Breast epithelium (tissue), 4 donors: ENCODE measurements around the gene GLB1L2. TPM values are rescaled to one million over a fixed set of nuclear protein-coding genes. Genes with fewer than 3 reads are reported as not detected.

Experiments
- DNase-seq, 2 donors: peaks; one replicate each; pipeline ENCODE4 v3.0.0-alpha.2; 2019; ENCODE audit warnings: low spot score in 2 of 2
- H3K27ac ChIP-seq, 2 donors: fragments of 200-600 bp; sonication (generic) in 1 of 2; one replicate each; pipeline ENCODE4 v1.5.1; 2016 to 2019; ENCODE audit warnings: mild to moderate bottlenecking in 1 of 2
- H3K27me3 ChIP-seq, 2 donors: fragments of 200-600 bp; sonication (generic) in 1 of 2; one replicate each; pipeline versions ENCODE4 v1.5.1 to v1.6.0; 2017 to 2019; ENCODE audit warnings: control low read depth in 1 of 2, mild to moderate bottlenecking in 1 of 2
- H3K36me3 ChIP-seq: fragments of 200-600 bp; one replicate; pipeline ENCODE4 v1.5.1; 2019
- H3K4me1 ChIP-seq, 2 donors: fragments of 200-600 bp; sonication (generic); one replicate each; pipeline ENCODE4 v1.5.1; 2016 to 2019; ENCODE audit warnings: control low read depth in 1 of 2
- H3K4me3 ChIP-seq, 3 donors: fragments of 200-600 bp; sonication (generic); 1 replicate in 2 of 3; 2 replicates in 1 of 3; pipeline ENCODE4 v1.5.1; 2016 to 2019; ENCODE audit warnings: mild to moderate bottlenecking in 3 of 3, moderate library complexity in 2 of 3
- H3K9me3 ChIP-seq, 2 donors: fragments of 200-600 bp; sonication (generic) in 1 of 2; one replicate each; pipeline ENCODE4 v1.5.1; 2016 to 2019; ENCODE audit warnings: control low read depth in 1 of 2
- CTCF ChIP-seq, 3 donors: fragments of 450-650 bp; IDR thresholded peaks; one replicate each; pipeline ENCODE4 v1.5.1; 2016 to 2017; ENCODE audit warnings: antibody characterized with exemption in 3 of 3, mild to moderate bottlenecking in 3 of 3, moderate library complexity in 3 of 3
- POLR2A ChIP-seq: fragments of 450-650 bp; IDR thresholded peaks from one replicate; pipeline ENCODE4 v1.6.1; 2016; ENCODE audit warnings: antibody characterized with exemption, mild to moderate bottlenecking, moderate library complexity
- POLR2AphosphoS5 ChIP-seq, 3 donors: sonication (generic); formaldehyde crosslinking; IDR thresholded peaks; one replicate each; pipeline ENCODE4 v1.6.1; 2017; ENCODE audit warnings: antibody characterized with exemption in 3 of 3
- intact Hi-C: fragments of 100-400 bp; cut with DNase I; formaldehyde crosslinking; loops from one replicate; pipeline ENCODE4 v1.15.1; 2023; ENCODE audit warnings: low total_unique reads
- total RNA-seq, 3 donors: library from RNA; depleted of rRNA; stranded (reverse); fragments of >200 nt; gene quantifications; one replicate each; pipeline ENCODE4 v1.1.0, GENCODE V29; 2016

Gene GLB1L2
- total RNA-seq, 3 donors from 2014 or later = 3.4 to 11.5 (median 6.6) TPM

GRCh38 chr11:134372961-134373360 lies 41.2 kb downstream of the GLB1L2 start:
- Histone ChIP-seq H3K4me3 (no peak overlapping the region), H3K4me1 (no peaks in the 10 kb centered on the region), H3K9me3 (no peaks in the 10 kb centered on the region), H3K36me3 (no peaks in the 10 kb centered on the region), H3K27ac (no peak overlapping the region), H3K27me3 (no peaks in the 10 kb centered on the region)
- TF ChIP-seq POLR2A = no peak
- no peak for TF ChIP-seq POLR2AphosphoS5 (IDR thresholded peaks at IDR 0.05)
- TF ChIP-seq CTCF (IDR thresholded peaks at IDR 0.05) = no peak
- DNase-seq = peak in 1 of 2 donors; percentile 37
- intact Hi-C loops = no loop called here

- no peak for TF ChIP-seq POLR2A
- no peak for TF ChIP-seq POLR2AphosphoS5 (IDR thresholded peaks at IDR 0.05)
- intact Hi-C loops = no loop called here
- Histone ChIP-seq H3K9me3 (no peaks in the 10 kb centered on the region), H3K4me3 (no peak overlapping the region), H3K27me3 (no peaks in the 10 kb centered on the region), H3K36me3 (no peaks in the 10 kb centered on the region), H3K27ac (no peak overlapping the region), H3K4me1 (no peaks in the 10 kb centered on the region)
- peak in 1 of 2 donors; percentile 34 for DNase-seq
Observed at GRCh38 chr11:134373591-134374052, 41.8 kb downstream of the GLB1L2 start.

- H3K27me3 ChIP-seq = no peaks in the 10 kb centered on the region
- H3K4me3 ChIP-seq = no peak overlapping the region
- H3K4me1 ChIP-seq = no peaks in the 10 kb centered on the region
- TF ChIP-seq POLR2AphosphoS5 (IDR thresholded peaks at IDR 0.05) (no peak), CTCF (IDR thresholded peaks at IDR 0.05) (no peak), POLR2A (no peak)
- DNase-seq = peak in 1 of 2 donors; percentile 15
- no peaks in the 10 kb centered on the region for H3K36me3 ChIP-seq
- intact Hi-C loops = no loop called here
- H3K9me3 ChIP-seq = no peaks in the 10 kb centered on the region
- no peak overlapping the region for H3K27ac ChIP-seq
Observed at GRCh38 chr11:134374171-134374570, 42.4 kb downstream of the GLB1L2 start.

GRCh38 chr11:134374891-134375550 lies 43.2 kb downstream of the GLB1L2 start:
- H3K9me3 ChIP-seq = no peaks in the 10 kb centered on the region
- TF ChIP-seq POLR2A = no peak
- TF ChIP-seq CTCF (IDR thresholded peaks at IDR 0.05) = no peak
- TF ChIP-seq POLR2AphosphoS5 (IDR thresholded peaks at IDR 0.05) = no peak

GRCh38 chr11:134376150-134376921 lies 44.5 kb downstream of the GLB1L2 start:
- Histone ChIP-seq H3K36me3 (no peaks in the 10 kb centered on the region), H3K4me3 (no peak overlapping the region), H3K4me1 (no peaks in the 10 kb centered on the region), H3K27me3 (no peaks in the 10 kb centered on the region), H3K9me3 (no peaks in the 10 kb centered on the region), H3K27ac (no peak overlapping the region)
- intact Hi-C loops = no loop called here
- peak in 1 of 2 donors; percentile 22 for DNase-seq
- TF ChIP-seq POLR2A (no peak), POLR2AphosphoS5 (IDR thresholded peaks at IDR 0.05) (no peak), CTCF (IDR thresholded peaks at IDR 0.05) (no peak)

More at GRCh38 chr11:134374891-134375550, 43.2 kb downstream of the GLB1L2 start:
- Histone ChIP-seq H3K27ac (no peak overlapping the region), H3K36me3 (no peaks in the 10 kb centered on the region), H3K4me3 (no peak overlapping the region), H3K4me1 (no peaks in the 10 kb centered on the region), H3K27me3 (no peaks in the 10 kb centered on the region)
- peak in 1 of 2 donors; percentile 36 for DNase-seq
- intact Hi-C loops = no loop called here
